T-helper 22 cell (primary cell): ENCODE results near the gene SHB.

Source experiments
- DNase-seq: peaks from one replicate; pipeline ENCODE4 v3.0.0-alpha.2; 2020; ENCODE audit warnings: low read depth

The SHB gene

DNA sequence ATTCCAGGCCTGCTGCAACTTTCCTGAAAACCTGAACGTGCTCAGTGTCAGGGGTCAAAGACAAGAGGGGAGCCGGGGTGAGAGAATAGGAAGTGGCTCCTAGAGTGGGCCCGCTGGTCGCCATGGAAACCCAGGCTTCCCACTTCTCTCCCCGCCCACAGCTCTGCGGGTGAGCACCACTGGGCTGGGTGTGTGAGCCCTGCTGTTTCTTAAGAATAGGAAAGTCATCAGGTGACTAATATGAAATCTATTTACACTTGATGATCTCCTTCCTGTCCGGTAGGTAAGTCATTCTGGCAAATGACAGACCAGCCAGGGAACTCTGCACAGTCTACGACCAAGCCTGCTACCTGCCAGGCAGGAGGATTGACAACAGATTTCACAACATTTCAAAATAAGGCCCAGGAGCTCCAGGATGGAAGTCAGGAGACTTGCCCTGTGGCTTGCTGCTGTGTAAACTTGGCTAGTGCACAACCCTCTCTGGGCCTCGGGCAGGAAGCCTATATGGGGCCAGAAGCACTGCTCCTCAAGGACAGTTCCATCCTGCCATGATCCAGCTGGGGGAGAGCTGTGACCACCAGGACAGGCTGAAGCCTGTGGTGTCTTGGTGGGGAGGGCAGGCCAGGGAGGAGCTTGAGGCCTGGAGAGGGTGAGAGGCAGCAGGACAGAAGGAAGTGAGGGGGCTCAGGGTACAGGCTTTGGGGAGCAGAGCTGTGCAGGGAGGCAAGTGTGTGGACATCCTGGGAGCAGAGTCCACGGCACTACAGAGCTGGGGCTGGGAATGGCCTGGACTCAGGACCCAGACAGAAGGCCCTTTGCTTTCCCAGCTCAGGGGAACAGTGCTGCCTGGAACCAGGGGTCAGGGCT lies 60.6 kb downstream of the SHB start:
- DNase-seq: no peak

DNA sequence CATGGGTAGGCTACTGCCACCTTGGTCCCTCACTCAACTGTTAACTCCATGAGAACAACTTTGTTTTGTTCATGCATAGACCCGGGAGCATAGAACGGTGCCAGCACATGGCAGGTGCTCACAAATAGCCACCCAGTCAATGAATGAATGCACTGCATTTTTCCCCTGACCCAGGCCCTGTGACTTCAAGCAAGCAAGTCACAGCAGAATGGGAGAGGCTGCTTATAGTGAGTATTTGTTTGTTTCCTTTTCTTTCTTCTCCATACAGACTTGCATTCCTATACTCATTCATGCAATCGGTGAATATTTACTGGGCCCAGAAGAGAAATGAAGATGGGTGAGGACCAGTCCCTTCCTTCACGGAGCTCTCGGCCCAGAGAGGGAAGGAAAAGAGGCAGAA lies 62.0 kb downstream of the SHB start:
- no peak for DNase-seq

GRCh38 chr9:38006163-38006562 lies 62.9 kb downstream of the SHB start:
- no peak for DNase-seq

- no peak for DNase-seq
Measured at GRCh38 chr9:38004809-38005560, 64.0 kb downstream of the SHB start.

DNA sequence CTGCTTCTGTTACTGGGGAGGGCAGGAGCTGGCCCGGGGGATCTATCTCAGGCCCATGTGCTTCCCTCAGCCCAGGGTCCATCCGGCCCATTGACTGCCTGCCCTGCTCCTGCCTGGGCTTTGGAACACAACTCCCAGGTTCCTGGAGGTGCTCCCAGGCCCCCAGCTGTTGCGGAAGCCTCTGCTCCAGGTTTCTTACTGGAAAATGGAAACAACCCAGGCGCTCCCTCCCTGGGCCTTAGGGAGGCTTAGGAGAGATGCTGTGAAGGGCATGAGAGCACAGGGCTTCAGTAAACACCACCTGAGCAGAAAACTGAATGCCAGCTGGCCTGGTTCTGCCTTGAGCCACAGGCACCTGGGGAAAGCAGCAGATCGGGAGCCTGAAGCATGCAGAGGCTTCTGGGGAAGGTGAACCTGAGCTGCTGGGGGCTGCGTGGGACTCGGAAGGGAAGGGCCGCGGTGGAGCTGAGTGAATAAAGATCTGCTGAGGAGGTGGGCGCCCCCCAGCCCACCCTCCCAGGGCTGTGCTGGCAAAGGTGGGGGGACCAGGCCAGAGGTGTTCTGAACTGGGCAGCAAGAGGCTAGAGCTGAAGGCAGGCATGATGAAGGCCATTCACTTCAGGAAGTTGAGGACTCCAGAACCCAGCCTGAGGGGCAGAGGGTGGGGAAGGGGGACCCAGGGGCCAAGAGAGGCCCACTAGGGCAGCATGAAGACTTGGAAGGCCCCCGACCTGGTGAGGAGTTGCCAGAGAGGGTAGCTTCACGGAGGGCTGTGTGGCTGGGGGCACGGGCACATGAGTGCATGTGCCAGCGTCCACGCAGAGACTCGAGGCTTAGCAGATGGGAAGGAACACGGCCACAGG lies 64.8 kb downstream of the SHB start:
- DNase-seq: no peak

GRCh38 chr9:38003230-38003629 lies 65.8 kb downstream of the SHB start:
- no peak for DNase-seq

GRCh38 chr9:38001430-38001829 lies 67.6 kb downstream of the SHB start:
- no peak for DNase-seq

DNA sequence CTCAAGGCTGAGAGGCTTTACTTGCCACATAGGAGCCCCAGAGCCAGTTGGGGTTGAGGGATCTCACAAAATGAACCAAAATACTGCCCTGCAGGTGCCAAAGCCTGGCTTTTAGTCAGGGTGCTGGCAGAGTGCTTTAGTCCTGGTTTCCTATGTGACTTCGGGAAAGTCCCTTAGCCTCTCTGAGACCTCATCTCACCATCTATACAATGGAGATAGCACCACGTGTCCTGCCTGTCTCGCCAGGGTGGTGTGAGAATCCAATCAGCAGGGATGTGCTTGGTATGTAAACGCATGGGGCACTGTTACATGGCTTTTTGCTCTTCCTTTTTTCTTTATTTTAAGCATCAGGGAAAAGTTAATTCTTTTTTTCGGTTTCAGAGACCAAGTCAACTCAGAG lies 68.3 kb downstream of the SHB start:
- no peak for DNase-seq

DNA sequence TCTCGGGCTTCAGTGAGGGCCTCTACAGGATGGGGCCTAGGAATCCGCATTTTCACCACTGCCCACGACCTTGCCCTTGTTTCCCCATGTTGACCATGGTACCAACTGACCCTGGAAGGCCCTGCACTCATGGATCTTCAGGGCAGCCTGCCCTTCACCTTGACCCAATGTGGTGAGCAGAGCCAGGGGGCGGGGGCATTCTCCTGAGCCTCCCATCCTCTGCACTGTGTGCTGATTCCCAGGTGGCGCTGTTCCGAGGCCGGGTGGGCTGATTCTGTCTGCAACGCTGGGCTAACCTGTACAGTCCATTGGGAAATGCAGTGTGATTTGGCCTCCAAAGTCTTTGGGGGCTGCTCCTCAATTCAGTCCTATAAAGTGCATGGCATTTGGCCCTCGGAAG lies 68.7 kb downstream of the SHB start:
- DNase-seq: no peak

GRCh38 chr9:37999588-38000189 lies 69.3 kb downstream of the SHB start:
- no peak for DNase-seq

GRCh38 chr9:37998881-37999587 lies 70.0 kb downstream of the SHB start:
- no peak for DNase-seq

DNA sequence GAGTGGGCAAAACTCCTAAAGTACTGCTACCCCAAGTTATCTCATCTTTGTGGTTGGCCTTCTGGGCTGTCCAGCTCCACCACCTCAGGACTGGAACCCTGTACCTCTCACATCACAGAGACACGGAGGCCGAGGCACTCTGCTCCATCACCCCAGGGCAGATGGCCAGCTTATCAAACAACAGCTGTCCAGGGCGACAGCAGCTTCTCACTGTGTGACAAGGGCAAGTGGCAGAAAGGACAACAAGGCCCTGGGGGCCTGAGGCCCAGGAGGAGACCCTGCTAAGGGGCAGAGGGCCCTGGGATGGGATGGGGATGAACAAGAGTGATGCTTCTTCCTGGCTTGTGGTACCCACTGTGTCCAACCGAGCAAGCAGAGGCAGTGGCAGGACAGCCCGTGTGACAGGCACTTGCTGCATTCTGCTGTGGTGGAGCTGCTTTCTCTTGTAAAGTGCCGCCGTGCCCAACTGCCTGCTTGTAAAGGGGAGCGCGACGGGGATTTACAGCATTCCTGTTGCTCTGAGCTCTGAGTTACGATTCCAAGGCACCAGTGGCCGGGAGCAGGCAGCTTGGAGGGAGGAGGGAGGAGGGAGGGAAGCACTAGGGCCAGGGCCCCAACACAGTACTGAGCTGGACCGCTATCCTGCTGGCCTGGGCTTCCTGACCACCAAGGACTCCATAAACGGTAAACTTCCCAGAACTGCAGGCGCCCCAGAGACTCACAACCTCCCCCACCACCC lies 71.2 kb downstream of the SHB start:
- no peak for DNase-seq

GRCh38 chr9:37996819-37997217 lies 72.2 kb downstream of the SHB start:
- no peak for DNase-seq

- DNase-seq: no peak
Measured at GRCh38 chr9:37995961-37996818, 72.8 kb downstream of the SHB start.

GRCh38 chr9:37995348-37995737 lies 73.7 kb downstream of the SHB start:
- DNase-seq: no peak

GRCh38 chr9:37994639-37995347 lies 74.2 kb downstream of the SHB start:
- no peak for DNase-seq

DNA sequence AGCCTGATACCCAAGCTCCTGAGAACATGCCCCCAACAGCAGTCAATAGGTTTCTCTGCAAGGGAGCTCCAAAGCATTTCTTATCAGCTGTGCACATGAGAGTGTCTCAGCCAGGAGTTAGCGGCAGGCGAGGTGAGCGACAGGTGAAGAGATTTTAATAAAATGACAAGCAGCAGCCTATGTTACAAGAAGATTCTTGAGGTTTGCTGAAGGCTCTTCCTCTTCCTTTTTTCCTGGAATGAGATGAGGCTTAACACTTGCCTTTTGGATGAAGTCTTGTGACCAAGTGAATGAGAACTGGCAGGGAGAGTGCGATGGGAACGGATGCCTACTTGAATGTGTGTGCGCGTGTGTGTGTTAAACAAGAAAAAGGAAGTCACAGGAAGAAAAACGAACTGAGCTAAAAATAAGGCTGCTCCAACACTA lies 76.1 kb downstream of the SHB start:
- DNase-seq: no peak

DNA sequence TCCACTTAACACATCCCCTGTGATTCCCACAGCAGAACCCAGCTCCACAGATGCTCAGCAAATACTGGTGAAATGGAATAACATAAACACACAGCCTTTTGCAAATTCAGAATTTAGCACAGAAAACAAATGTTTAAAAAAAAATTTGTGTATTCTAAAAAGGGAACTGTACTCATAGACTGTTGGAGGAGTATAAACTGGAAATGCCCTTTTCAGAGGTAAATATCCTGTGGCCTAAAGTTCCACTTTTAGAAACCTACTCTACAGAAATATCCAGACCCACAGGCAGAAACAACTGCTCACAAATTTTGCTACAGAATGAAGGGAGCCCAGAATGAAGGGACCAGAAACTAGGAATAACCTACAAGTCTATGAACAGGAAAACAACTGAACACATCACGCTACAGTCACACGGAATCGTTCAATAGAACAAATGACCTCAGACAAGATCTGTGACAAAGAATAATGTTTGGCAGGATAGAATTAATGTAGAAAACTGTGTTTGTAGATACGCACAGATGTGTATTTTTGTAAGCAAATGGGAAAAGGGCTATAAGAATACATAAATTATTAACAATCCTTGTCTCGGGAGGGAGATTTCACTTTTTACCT lies 78.5 kb downstream of the SHB start:
- DNase-seq: no peak

DNA sequence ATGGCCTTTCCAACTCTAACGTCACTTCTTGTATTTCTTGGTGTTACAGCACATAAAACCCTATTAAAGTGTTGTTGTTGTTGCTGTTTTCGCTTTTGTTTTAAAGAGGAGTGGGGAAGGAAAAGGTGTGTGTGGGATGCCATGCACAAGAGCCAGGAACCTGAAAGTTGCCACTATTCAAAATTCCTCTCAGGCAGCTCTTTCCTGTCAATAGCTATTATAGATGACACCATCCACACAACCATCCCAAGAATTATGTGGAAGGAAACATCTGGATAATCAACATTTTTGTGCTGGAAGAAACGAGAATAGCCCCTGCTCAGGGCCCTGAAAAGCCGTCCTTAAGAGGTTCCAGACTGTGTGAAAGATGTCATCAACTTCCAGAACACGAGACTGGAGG lies 79.3 kb downstream of the SHB start:
- DNase-seq: no peak
